ENCODE results near the gene GSTM5. TPM values are rescaled to one million over a fixed set of nuclear protein-coding genes. Genes with fewer than 3 reads are reported as not detected.

The GSTM5 gene
- total RNA-seq, 4 donors from 2014 or later: 0.23 to 2.2 (median 1.5) TPM

DNA sequence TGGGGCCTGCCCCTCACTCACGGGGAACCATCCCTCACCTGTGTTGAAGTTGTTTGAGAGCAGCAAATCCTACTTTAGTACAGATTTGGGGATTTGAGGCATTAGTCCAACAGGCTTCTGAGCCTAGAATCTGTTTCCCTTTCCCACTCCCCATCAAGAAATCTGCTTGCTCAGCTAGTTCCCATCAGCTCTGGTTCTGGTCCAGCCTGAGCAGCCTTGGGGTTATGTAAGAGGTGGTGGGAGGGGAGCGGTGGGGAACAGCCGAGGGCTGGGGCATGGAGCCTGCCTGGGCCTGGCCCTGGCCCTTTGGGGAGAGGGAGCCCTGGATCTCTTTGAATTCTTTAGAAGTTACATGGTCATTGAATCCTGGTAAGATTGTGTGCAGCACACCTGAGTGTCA, 4.1 kb downstream of the GSTM5 start:
- WGBS, 2 donors: 45 to 55% methylated on average over 3 of the region's 3 CpGs
- H3K4me3 ChIP-seq (ENCODE audit: low read depth, poor library complexity, severe bottlenecking): no peak overlapping the region
- intact Hi-C loops (cut with DNase I; ENCODE audit: low total_unique reads): no loop called here
- DNase-seq (ENCODE audit: low spot score in 2 of 2): peak in 1 of 2 donors; percentile 10
- TF ChIP-seq, protein P1, sequence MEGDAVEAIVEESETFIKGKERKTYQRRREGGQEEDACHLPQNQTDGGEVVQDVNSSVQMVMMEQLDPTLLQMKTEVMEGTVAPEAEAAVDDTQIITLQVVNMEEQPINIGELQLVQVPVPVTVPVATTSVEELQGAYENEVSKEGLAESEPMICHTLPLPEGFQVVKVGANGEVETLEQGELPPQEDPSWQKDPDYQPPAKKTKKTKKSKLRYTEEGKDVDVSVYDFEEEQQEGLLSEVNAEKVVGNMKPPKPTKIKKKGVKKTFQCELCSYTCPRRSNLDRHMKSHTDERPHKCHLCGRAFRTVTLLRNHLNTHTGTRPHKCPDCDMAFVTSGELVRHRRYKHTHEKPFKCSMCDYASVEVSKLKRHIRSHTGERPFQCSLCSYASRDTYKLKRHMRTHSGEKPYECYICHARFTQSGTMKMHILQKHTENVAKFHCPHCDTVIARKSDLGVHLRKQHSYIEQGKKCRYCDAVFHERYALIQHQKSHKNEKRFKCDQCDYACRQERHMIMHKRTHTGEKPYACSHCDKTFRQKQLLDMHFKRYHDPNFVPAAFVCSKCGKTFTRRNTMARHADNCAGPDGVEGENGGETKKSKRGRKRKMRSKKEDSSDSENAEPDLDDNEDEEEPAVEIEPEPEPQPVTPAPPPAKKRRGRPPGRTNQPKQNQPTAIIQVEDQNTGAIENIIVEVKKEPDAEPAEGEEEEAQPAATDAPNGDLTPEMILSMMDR (IDR thresholded peaks at IDR 0.05): no peak
- no peak for TF ChIP-seq POLR2A (IDR thresholded peaks at IDR 0.05)

GRCh38 chr1:109716570-109717090, 4.6 kb downstream of the GSTM5 start:
- no peak overlapping the region for H3K4me3 ChIP-seq (ENCODE audit: low read depth, poor library complexity, severe bottlenecking)
- no peak for TF ChIP-seq POLR2A (IDR thresholded peaks at IDR 0.05)
- TF ChIP-seq, protein P1 (IDR thresholded peaks at IDR 0.05): no peak
- WGBS, 2 donors: 31 to 34% methylated on average over 3 of the region's 3 CpGs
- intact Hi-C loops (cut with DNase I; ENCODE audit: low total_unique reads): no loop called here
- DNase-seq (ENCODE audit: low spot score in 2 of 2): peak in 1 of 2 donors; percentile 27

- 52 to 68% methylated on average over 5 of the region's 5 CpGs for WGBS, 2 donors
- no peak for TF ChIP-seq POLR2A (IDR thresholded peaks at IDR 0.05)
- TF ChIP-seq, protein P1 (IDR thresholded peaks at IDR 0.05): no peak
- intact Hi-C loops (cut with DNase I; ENCODE audit: low total_unique reads): no loop called here
- H3K4me3 ChIP-seq (ENCODE audit: low read depth, poor library complexity, severe bottlenecking): no peak overlapping the region
- peak in 1 of 2 donors; percentile 9 for DNase-seq (ENCODE audit: low spot score in 2 of 2)
Measured at GRCh38 chr1:109717729-109718128, 5.7 kb downstream of the GSTM5 start.

GRCh38 chr1:109718495-109718894, 6.4 kb downstream of the GSTM5 start:
- TF ChIP-seq, protein P1 (IDR thresholded peaks at IDR 0.05): no peak
- no peak for TF ChIP-seq POLR2A (IDR thresholded peaks at IDR 0.05)
- H3K4me3 ChIP-seq (ENCODE audit: low read depth, poor library complexity, severe bottlenecking): no peak overlapping the region
- WGBS, 2 donors: 79 to 80% methylated on average over 2 of the region's 2 CpGs
- intact Hi-C loops (cut with DNase I; ENCODE audit: low total_unique reads): no loop called here
- DNase-seq (ENCODE audit: low spot score in 2 of 2): no peak

- WGBS, 2 donors: 53 to 58% methylated on average over 5 of the region's 5 CpGs
- TF ChIP-seq POLR2A (IDR thresholded peaks at IDR 0.05): no peak
- TF ChIP-seq, protein P1 (IDR thresholded peaks at IDR 0.05): no peak
- intact Hi-C loops (cut with DNase I; ENCODE audit: low total_unique reads): no loop called here
- no peak overlapping the region for H3K4me3 ChIP-seq (ENCODE audit: low read depth, poor library complexity, severe bottlenecking)
- no peak for DNase-seq (ENCODE audit: low spot score in 2 of 2)
Measured at GRCh38 chr1:109719337-109719837, 7.3 kb downstream of the GSTM5 start.

DNA sequence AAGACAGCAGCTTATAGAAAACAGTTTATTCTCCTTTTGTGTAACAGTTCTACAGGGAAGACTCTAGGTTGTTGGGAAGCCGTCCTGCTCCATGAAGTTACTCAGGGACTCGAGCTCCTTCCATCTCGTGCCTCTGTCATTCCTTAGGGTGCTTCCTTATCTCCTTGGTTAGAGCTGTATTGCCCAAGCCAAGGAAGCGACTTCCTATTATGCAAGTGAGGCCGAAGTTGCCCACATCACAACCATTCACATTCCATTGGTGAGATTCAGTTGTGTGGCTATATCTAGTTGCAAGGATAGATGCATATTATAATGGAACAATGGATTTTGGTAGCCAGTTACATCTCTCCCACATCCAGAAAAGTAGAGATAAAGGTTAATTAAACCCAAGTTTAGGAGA, 9.0 kb downstream of the GSTM5 start:
- no peak for DNase-seq (ENCODE audit: low spot score in 2 of 2)

More for the DNA sequence above, 9.0 kb downstream of the GSTM5 start:
- no peak overlapping the region for H3K4me3 ChIP-seq (ENCODE audit: low read depth, poor library complexity, severe bottlenecking)
- WGBS, 2 donors: 83 to 89% methylated on average over 5 of the region's 5 CpGs
- TF ChIP-seq, protein P1 (IDR thresholded peaks at IDR 0.05): no peak
- TF ChIP-seq POLR2A (IDR thresholded peaks at IDR 0.05): no peak
- intact Hi-C loops (cut with DNase I; ENCODE audit: low total_unique reads): no loop called here
